Measurements from ENCODE around the gene PEF1. TPM values are rescaled to one million over a fixed set of nuclear protein-coding genes. Genes with fewer than 3 reads are reported as not detected.
"Not testable (repeated sequence)": the region's sequence is repeated elsewhere in the genome, so short reads cannot be mapped to it uniquely, and the experiment has no call there.

PEF1 gene
- total RNA-seq, 2 experiments from 2014 or later = 48.8 to 59.3 TPM

GRCh38 chr1:31588751-31589515, 55.7 kb downstream of the PEF1 start:
- DNase-seq (no peak), ATAC-seq (no peak)
- Mint-ChIP-seq H3K27me3 (peaks cover 18% of the 10 kb centered on the region), H3K4me3 (no peak overlapping the region), H3K36me3 (ENCODE audit: low read depth) (no peaks in the 10 kb centered on the region), H3K27ac (no peak overlapping the region), H3K4me1 (peaks cover 2% of the 10 kb centered on the region), H3K9me3 (ENCODE audit: low read depth) (no peaks in the 10 kb centered on the region)
- CTCF ChIA-PET = interaction anchor here (0.9 kb wide), 1 partner anchor 25 kb away, joined by 6 read pairs; no protein-coding TSS in a partner anchor
- POLR2A ChIA-PET = no interaction called here
- intact Hi-C loops (cut with DNase I, micrococcal nuclease) = no loop called here

- no peaks in the 10 kb centered on the region for H3K36me3 Mint-ChIP-seq (ENCODE audit: low read depth)
- ChIA-PET POLR2A (no interaction called here), CTCF (interaction anchor here (0.6 kb wide), 3 partner anchors 20 to 222 kb away, joined by 3 read pairs; no protein-coding TSS in a partner anchor)
- no peaks in the 10 kb centered on the region for H3K9me3 Mint-ChIP-seq (ENCODE audit: low read depth)
- peak; percentile 91 for ATAC-seq
- DNase-seq = peak; percentile 79
- peaks cover 18% of the 10 kb centered on the region for H3K27me3 Mint-ChIP-seq
- H3K4me3 Mint-ChIP-seq = no peak overlapping the region
- peaks cover 2% of the 10 kb centered on the region for H3K4me1 Mint-ChIP-seq
- intact Hi-C loops (cut with DNase I, micrococcal nuclease) = no loop called here
- no peak overlapping the region for H3K27ac Mint-ChIP-seq
Observed at GRCh38 chr1:31587720-31588423, 56.8 kb downstream of the PEF1 start.

- H3K36me3 Mint-ChIP-seq (ENCODE audit: low read depth); intact Hi-C loops (cut with DNase I, micrococcal nuclease); H3K4me3 Mint-ChIP-seq; ATAC-seq; H3K9me3 Mint-ChIP-seq (ENCODE audit: low read depth); POLR2A ChIA-PET; H3K27ac Mint-ChIP-seq; DNase-seq; H3K4me1 Mint-ChIP-seq: not testable (repeated sequence)
- CTCF ChIA-PET = interaction anchor here (0.6 kb wide), 2 partner anchors 203 to 222 kb away, joined by 3 read pairs; no protein-coding TSS in a partner anchor
- peaks cover 18% of the 10 kb centered on the region for H3K27me3 Mint-ChIP-seq
Observed at GRCh38 chr1:31587328-31587699, 57.4 kb downstream of the PEF1 start.

GRCh38 chr1:31586376-31587327, 58.0 kb downstream of the PEF1 start:
- DNase-seq (no peak), ATAC-seq (no peak)
- Mint-ChIP-seq H3K27me3 (peaks cover 12% of the 10 kb centered on the region), H3K27ac (no peak overlapping the region), H3K4me3 (no peak overlapping the region), H3K4me1 (peaks cover 2% of the 10 kb centered on the region), H3K9me3 (ENCODE audit: low read depth) (no peaks in the 10 kb centered on the region), H3K36me3 (ENCODE audit: low read depth) (no peaks in the 10 kb centered on the region)
- ChIA-PET POLR2A (no interaction called here), CTCF (no interaction called here)
- intact Hi-C loops (cut with DNase I, micrococcal nuclease) = no loop called here

- CTCF ChIA-PET = no interaction called here
- Mint-ChIP-seq H3K36me3 (ENCODE audit: low read depth) (no peaks in the 10 kb centered on the region), H3K27me3 (peaks cover 12% of the 10 kb centered on the region), H3K4me3 (no peak overlapping the region), H3K4me1 (peaks cover 2% of the 10 kb centered on the region), H3K27ac (no peak overlapping the region), H3K9me3 (ENCODE audit: low read depth) (no peaks in the 10 kb centered on the region)
- no peak for ATAC-seq
- intact Hi-C loops (cut with DNase I, micrococcal nuclease) = no loop called here
- DNase-seq = no peak
- POLR2A ChIA-PET = no interaction called here
Observed at GRCh38 chr1:31585736-31586365, 58.8 kb downstream of the PEF1 start.

- H3K4me1 Mint-ChIP-seq = peaks cover 2% of the 10 kb centered on the region
- ATAC-seq = no peak
- no peaks in the 10 kb centered on the region for H3K9me3 Mint-ChIP-seq (ENCODE audit: low read depth)
- H3K36me3 Mint-ChIP-seq (ENCODE audit: low read depth) = no peaks in the 10 kb centered on the region
- intact Hi-C loops (cut with DNase I, micrococcal nuclease) = no loop called here
- ChIA-PET CTCF (interaction anchor here (0.7 kb wide), 1 partner anchor 19 kb away, joined by 3 read pairs; no protein-coding TSS in a partner anchor), POLR2A (no interaction called here)
- DNase-seq = no peak
- no peak overlapping the region for H3K27ac Mint-ChIP-seq
- H3K4me3 Mint-ChIP-seq = no peak overlapping the region
- H3K27me3 Mint-ChIP-seq = peaks cover 12% of the 10 kb centered on the region
Observed at GRCh38 chr1:31584869-31585735, 59.6 kb downstream of the PEF1 start.

GRCh38 chr1:31583995-31584868, 60.4 kb downstream of the PEF1 start:
- Mint-ChIP-seq H3K9me3 (ENCODE audit: low read depth) (no peaks in the 10 kb centered on the region), H3K27ac (no peak overlapping the region), H3K4me3 (no peak overlapping the region), H3K36me3 (ENCODE audit: low read depth) (no peaks in the 10 kb centered on the region), H3K27me3 (peaks cover 10% of the 10 kb centered on the region), H3K4me1 (peaks cover 2% of the 10 kb centered on the region)
- ChIA-PET CTCF (interaction anchor here (0.6 to 0.7 kb wide), 2 partner anchors 18 to 28 kb away, joined by 3 read pairs; no protein-coding TSS in a partner anchor), POLR2A (no interaction called here)
- intact Hi-C loops (cut with DNase I, micrococcal nuclease) = no loop called here
- DNase-seq (no peak), ATAC-seq (no peak)

GRCh38 chr1:31583082-31583994, 61.3 kb downstream of the PEF1 start:
- H3K27ac Mint-ChIP-seq = no peak overlapping the region
- peaks cover 7% of the 10 kb centered on the region for H3K27me3 Mint-ChIP-seq
- no peak overlapping the region for H3K4me3 Mint-ChIP-seq
- H3K9me3 Mint-ChIP-seq (ENCODE audit: low read depth) = no peaks in the 10 kb centered on the region
- ATAC-seq (no peak), DNase-seq (no peak)
- H3K4me1 Mint-ChIP-seq = peaks cover 2% of the 10 kb centered on the region
- POLR2A ChIA-PET = no interaction called here
- no peaks in the 10 kb centered on the region for H3K36me3 Mint-ChIP-seq (ENCODE audit: low read depth)
- intact Hi-C loops (cut with DNase I, micrococcal nuclease) = no loop called here
- CTCF ChIA-PET = interaction anchor here (0.6 kb wide), 1 partner anchor 29 kb away, joined by 3 read pairs; no protein-coding TSS in a partner anchor

Data from activated CD4-positive, alpha-beta T cell treated with anti-CD3 and anti-CD28 coated beads for 36 hours (primary cell).